Stimulated activated CD4-positive, alpha-beta T cell treated with anti-CD3 and anti-CD28 coated beads, Interleukin-1b, Interleukin-23, amount 100 ng/mL, for 24 hours (primary cell): ENCODE results near the gene LAMTOR4.

ENCODE experiments used
- DNase-seq, 4 experiments: peaks; one replicate each; pipeline ENCODE4 v3.0.0-alpha.2; 2020; ENCODE audit warnings: low read depth in 4 of 4, low spot score in 1 of 4

Gene LAMTOR4

DNA sequence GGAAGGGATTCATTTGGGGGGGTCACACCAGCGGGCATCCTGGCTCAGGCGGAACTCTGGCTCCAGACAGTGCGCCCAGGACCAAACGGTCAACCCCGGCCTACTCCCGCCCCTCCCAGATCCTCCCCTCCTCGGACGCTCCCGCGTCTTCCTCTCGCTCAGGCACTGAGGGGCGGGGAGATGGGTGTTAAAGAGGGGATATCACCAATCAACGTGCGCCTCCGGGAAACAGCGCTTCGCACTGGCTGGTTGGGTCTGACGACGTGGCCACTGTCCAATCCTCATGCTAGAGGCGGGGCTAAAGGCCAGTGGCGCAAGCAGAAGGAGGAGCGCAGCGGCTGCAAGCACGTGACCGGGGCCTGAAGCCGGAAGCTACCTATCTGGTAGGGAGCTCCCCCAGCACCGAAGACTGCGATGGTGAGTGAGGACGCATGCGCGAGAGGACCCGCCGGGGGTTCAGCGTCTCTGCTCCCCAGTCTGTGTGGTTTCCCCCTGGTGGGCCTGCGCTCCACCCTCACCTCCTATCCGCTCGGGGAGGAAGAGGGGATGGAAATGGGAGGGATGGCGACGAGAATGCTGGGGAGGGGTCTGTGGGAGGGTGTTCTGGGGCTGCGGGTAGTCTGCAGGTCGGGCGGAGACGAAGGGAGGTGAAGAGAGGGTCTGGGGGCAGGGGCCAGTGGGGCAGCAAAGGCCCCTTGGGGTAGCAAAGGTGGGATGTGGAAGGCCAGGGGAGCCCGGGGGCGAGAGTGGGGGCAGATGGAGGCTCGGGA is at the start of gene LAMTOR4:
Gene LAMTOR4 (plus strand): TSS at position 360 of the 770 bp plus-strand sequence. CDS start 55 bp downstream, at position 415.
- DNase-seq, result peak; percentile 87 to 97 (median 92)

- no peak for DNase-seq
These were observed 49.3 kb upstream of the LAMTOR4 start for GRCh38 chr7:100099452-100099851.

DNA sequence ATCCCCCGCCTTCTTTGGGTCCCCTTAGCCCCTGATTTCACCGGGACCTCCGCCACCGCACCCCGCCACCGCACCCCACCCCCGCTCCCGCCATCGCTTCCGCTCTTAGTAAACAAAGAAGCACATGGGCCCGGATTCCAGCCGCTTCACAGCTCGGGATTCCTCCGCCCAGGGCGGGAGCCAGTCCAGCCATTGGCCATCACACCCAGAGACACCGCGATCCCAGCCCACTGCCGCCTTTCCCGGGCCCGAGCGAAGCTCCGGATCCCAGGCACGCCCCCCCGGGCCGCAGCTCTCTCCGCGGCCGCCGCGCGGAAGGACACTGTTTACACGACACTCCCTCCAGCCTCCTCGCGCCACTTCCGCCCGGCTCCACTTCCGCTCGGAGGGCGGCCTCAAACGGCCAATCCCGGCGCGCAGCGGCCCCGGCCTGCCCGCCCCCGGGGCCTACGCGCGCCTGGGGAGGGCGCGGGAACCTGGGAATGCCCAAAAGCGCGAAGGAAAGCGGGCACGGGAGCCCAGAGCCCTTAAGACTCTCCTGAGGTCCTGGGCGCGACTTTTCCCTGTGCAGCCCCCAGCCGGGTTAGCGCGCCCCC is 48.2 kb upstream of the LAMTOR4 start:
- peak; percentile 61 to 77 (median 72) for DNase-seq

- DNase-seq, result peak; percentile 88 to 98 (median 94)
These were observed 47.5 kb upstream of the LAMTOR4 start, which contains the start of the genes AP4M1 and MCM7 for GRCh38 chr7:100101016-100101862. Gene AP4M1, plus strand, starts transcription at chr7:100101643. Its CDS starts 72 bp downstream, at chr7:100101715. Gene MCM7, minus strand, starts transcription at chr7:100101397. Its CDS starts 103 bp downstream, at chr7:100101294.

GRCh38 chr7:100102950-100103840 is 45.5 kb upstream of the LAMTOR4 start:
- DNase-seq, result no peak

DNA sequence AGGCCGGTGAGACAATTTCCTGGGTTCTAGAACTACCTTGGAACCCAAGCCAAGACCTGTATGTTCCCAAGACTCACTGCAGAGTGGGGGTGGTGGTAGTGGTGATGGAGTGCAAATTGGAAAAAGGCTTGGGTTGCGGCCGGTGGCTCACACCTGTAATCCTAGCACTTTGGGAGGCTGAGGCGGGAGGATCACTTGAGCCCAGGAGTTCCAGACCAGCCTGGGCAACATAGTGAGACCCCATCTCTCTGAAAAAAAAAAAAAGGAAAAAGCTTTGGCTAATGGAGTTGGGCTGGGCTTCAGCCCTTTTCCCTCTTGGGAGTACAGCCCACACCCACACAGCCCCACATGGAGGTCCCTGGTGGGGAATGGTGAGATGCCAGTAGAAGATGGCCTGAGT is 43.2 kb upstream of the LAMTOR4 start:
- no peak for DNase-seq

- DNase-seq, result no peak
These were observed 42.1 kb upstream of the LAMTOR4 start for GRCh38 chr7:100106633-100107032.

- no peak for DNase-seq
These were observed 41.5 kb upstream of the LAMTOR4 start for GRCh38 chr7:100107125-100107737.

DNA sequence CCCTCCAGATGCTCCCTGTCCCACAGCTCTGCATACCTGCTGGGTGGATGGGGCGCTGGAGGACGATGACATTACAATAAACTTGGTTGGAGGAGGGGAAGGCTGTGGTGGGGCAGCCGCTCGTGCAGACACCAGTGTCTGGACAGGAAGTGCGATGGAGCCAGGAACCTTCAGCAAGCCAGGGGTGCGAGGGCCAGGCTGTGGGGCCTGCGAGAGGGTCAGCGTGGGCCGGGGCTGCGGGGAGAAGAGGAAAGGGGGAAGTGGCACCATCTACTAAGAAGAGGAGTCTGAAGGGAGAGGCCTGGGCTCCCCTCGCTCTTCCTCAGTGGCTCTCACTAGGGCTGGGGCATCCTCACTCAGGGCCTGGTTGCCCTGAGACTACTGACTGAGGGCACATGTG is 40.8 kb upstream of the LAMTOR4 start:
- no peak for DNase-seq

- DNase-seq, result no peak
These were observed 39.1 kb upstream of the LAMTOR4 start for GRCh38 chr7:100109521-100110163.

DNA sequence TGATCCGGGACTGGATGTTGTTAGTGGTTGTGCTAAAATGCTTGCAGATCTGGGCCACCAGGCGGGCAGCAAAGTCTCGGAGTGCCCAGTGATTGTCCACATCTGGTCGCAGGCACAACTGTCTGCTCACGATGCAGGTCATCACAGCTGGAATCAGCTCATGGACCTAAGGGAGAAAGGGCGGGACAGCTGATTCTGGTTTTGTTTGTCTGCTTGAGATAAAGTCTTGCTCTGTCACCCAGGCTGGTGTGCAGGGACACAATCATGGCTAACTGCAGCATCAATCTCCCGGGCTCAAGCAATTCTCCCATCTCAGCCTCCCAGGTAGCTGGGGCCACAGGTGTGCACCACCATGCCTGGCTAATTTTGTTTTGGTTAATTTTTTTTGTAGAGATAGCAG is 37.6 kb upstream of the LAMTOR4 start:
- no peak for DNase-seq

GRCh38 chr7:100111914-100112313 is 36.8 kb upstream of the LAMTOR4 start:
- DNase-seq, result no peak

DNA sequence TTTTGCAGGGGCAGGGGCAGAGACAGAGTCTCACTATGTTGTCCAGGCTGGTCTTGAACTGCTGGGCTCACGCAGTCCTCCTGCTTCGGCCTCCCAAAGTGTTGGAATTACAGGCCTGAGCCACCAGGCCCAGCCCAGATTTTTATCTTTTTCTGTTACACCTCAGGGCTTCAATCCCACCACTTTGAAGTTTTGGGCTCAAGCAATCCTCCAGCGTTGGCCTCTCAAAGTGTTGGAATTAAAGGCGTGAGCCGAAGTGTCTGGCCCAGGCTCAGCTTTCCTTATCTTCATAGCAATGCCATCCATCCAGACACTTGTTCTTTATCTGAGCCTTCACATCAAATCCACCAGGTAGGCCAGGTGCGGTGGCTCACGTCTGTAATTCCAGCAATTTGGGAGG is 33.7 kb upstream of the LAMTOR4 start:
- DNase-seq, result no peak

DNA sequence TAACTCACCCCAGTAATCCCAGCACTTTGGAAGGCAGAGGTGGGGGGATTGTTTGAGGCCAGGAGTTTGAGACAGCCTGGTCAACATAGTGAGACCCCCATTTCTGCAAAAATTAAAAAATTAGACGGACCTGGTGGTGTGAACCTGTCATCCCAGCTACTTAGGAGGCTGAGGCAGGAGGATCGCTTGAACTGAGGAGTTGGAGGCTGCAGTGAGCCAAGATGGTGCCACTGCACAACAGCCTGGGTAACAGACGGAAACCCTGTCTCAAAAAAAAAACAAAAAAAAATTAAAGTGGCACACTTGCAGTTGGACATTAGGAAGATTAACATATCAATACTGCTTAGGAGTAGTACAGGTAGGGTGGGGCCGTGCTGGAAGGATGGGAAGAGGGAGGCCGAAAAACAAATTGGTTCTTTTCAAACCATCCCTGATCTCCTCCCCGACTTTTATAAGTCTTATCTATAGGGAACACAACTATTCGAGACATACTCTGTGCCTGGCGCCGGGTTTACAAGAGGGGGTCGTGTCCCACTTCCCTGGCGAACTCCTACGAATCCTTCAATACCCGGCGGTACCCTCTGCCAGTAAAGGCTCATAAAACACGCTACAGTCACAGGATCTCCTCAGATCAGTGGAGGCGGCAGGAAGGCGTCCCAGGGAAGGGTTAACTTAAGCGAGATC is 30.2 kb upstream of the LAMTOR4 start:
- no peak for DNase-seq

DNA sequence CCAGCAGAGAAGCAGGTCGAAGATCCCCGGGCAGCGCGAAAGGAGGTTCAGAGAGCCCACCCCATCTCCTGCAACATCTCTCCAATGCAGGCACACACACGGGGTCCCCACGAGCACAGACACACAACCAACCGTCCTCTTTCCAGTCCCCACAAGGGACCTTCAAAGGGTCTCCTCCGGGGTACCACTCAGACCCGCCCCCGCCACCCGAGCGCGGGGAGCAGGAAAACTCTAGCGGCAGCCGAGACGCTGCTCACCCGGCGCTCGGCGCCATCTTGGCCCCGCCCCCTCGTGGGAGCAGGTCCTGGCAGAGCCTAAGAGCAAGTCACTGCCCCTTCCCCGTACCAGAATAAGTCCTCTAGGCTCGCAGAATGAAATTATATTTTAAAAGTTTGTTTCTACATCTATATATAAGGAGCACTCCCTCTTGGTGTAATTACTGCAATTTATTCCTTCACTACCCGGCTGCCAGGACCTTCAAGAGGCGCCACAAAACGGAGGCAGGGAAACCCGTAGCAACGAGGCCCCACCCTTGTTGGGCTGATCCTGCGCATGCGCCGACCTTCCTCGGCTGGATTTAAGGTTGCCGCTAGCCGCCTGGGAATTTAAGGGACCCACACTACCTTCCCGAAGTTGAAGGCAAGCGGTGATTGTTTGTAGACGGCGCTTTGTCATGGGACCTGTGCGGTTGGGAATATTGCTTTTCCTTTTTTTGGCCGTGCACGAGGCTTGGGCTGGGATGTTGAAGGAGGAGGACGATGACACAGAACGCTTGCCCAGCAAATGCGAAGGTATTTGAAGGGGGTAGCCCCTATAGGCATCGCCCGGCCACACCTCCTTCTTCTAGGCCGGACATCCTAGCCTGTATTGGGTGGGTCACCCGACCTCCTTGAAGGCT is 29.4 kb upstream of the LAMTOR4 start, which contains the start of the genes CNPY4 and TAF6:
Gene CNPY4 (plus strand): TSS at position 563 of the 898 bp plus-strand sequence. CDS start 111 bp downstream, at position 674.
Gene TAF6 (minus strand): TSS at position 287 of the 898 bp plus-strand sequence. CDS start 5,149 bp downstream, outside the sequence.
- DNase-seq, result peak; percentile 86 to 94 (median 92)

DNA sequence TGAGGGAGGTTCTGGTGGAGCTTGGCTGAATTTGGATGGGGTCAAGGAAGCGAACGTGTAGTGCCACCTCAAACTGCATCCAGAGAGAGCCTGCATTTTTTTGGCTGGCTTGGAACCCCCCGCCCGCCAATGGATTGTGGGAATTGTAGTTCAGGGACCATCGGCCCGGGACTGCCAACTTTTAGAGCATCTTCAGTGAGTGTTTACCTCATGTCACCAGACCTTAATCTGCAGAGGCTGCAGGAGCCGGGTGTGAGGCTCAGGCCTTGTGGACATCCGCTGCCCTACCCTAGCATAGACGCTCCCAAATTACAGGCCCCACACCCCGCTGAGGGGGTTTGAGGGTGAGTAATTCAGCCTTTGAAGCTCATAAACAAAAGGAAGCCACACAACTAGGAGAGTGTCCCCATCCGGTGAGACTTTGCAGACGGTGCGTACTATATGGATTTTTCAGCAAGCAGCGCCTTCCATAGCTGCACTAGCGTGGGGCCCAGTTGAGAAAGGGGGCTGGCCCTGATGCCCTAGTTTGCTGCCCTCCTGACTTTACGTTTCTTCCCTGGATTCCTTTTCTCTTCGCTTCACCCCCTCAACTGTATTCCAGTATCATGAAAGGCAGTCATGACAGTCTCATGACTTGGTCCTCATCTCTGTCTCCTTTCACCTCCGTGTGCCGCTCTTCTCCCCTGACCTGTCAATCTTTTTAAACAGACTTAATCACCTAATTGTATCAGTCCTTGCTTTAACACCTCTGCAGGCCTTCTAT is 28.6 kb upstream of the LAMTOR4 start:
- DNase-seq, result peak in 3 of 4 experiments; percentile 31 to 61 (median 59)

DNA sequence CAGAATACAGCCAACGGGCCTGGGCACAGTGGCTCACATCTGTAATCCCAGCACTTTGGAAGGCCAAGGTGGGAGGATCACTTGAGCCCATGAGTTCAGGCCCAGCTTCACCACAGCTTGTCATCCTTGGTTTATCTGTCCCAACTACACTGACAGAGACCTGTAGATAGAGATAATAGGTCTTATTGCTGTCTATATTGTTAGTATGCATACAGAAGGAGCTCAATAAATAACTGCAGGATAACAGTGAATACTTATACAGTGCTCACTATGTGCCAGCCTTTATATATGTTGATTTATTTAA is 28.0 kb upstream of the LAMTOR4 start:
- no peak for DNase-seq
